GM12878 (cell line): Measurements from ENCODE around the gene GLB1L3. TPM values are rescaled to one million over a fixed set of nuclear protein-coding genes. Genes with fewer than 3 reads are reported as not detected.
A peak's percentile ranks its signal among the peaks of the same experiment; 100 is the strongest.

Experiments
- EED ChIP-seq: sonication (generic); IDR thresholded peaks from 2 replicates; pipeline ENCODE4 v1.6.1; 2016; ENCODE audit warnings: antibody characterized with exemption, low read depth
- GABPA ChIP-seq: IDR thresholded peaks from 2 replicates; pipeline ENCODE4 v1.6.1; 2014; ENCODE audit warnings: antibody characterized with exemption, low read depth, mild to moderate bottlenecking, inconsistent platforms
- IKZF2 ChIP-seq, 2 experiments: fragments of 450-650 bp; IDR thresholded peaks; 2 replicates each; pipeline ENCODE4 v1.6.1; 2017; ENCODE audit warnings: mild to moderate bottlenecking in 2 of 2, moderate library complexity in 2 of 2
- JUNB ChIP-seq: IDR thresholded peaks from 2 replicates; pipeline ENCODE4 v1.6.1; 2016; ENCODE audit warnings: antibody characterized with exemption, mild to moderate bottlenecking
- MEF2A ChIP-seq: IDR thresholded peaks from 2 replicates; pipeline ENCODE4 v1.6.1; 2011; ENCODE audit warnings: low read depth, mild to moderate bottlenecking, low read length, moderate library complexity; ENCODE audit not compliant: insufficient read depth
- NFIC ChIP-seq: IDR thresholded peaks from 2 replicates; pipeline ENCODE4 v1.6.1; 2012; ENCODE audit warnings: low read depth, mild to moderate bottlenecking, inconsistent platforms, low read length, moderate library complexity
- NR2C1 ChIP-seq: fragments of 450-650 bp; IDR thresholded peaks from 2 replicates; pipeline ENCODE4 v1.6.1; 2017; ENCODE audit warnings: antibody characterized with exemption, mild to moderate bottlenecking, moderate library complexity
- NR2C2 ChIP-seq: IDR thresholded peaks from 2 replicates; pipeline ENCODE4 v1.6.1; 2011; ENCODE audit warnings: borderline replicate concordance, low read depth; ENCODE audit not compliant: control insufficient read depth, insufficient read length
- RAD21 ChIP-seq: IDR thresholded peaks from 2 replicates; pipeline ENCODE4 v1.6.1; 2011; ENCODE audit warnings: mild to moderate bottlenecking, low read depth, low read length, moderate library complexity; ENCODE audit not compliant: insufficient read depth
- RELA ChIP-seq: fragments of 450-650 bp; IDR thresholded peaks from 2 replicates; pipeline ENCODE4 v1.8.0; 2014; ENCODE audit warnings: borderline replicate concordance; ENCODE audit not compliant: partially characterized antibody
- SMAD1 ChIP-seq: fragments of 450-650 bp; IDR thresholded peaks from 2 replicates; pipeline ENCODE4 v1.6.1; 2018; ENCODE audit warnings: mild to moderate bottlenecking, low read depth; ENCODE audit not compliant: partially characterized antibody
- ZNF207 ChIP-seq: fragments of 450-650 bp; IDR thresholded peaks from 2 replicates; pipeline ENCODE4 v1.6.1; 2014; ENCODE audit warnings: antibody characterized with exemption, mild to moderate bottlenecking, borderline replicate concordance
- ZNF622 ChIP-seq: fragments of 450-650 bp; IDR thresholded peaks from 2 replicates; pipeline ENCODE4 v1.6.1; 2017; ENCODE audit warnings: mild to moderate bottlenecking, inconsistent platforms
- polyA plus RNA-seq, 11 experiments: library from polyadenylated mRNA; depleted of rRNA in 4 of 11; unstranded in 6 of 11; stranded (reverse) in 5 of 11; fragments of >200 nt; fragmentation: Nextera tagmentation in 4 of 11; fragmentation: Illumina TruSeq in 1 of 11; extraction: Ambion mirVana in 4 of 11; extraction: Trizol in 1 of 11; gene quantifications; 1 replicate in 1 of 11; 2 replicates in 10 of 11; pipeline versions ENCODE4 v1.2.1 to v1.2.3, GENCODE V29; 2011 to 2016; ENCODE audit warnings: inconsistent platforms in 2 of 11, missing spikeins in 2 of 11, low read depth in 1 of 11
- total RNA-seq, 4 experiments: library from RNA; depleted of rRNA in 3 of 4; stranded (reverse); fragments of >200 nt in 3 of 4; fragmentation: Illumina TruSeq in 1 of 4; extraction: Trizol in 1 of 4; gene quantifications; 2 replicates each; pipeline versions ENCODE4 v1.2.1 to v1.2.3, GENCODE V29; 2013 to 2021
- TF ChIP-seq, protein P1 (sequence below): IDR thresholded peaks from 2 replicates; pipeline ENCODE4 v1.6.1; 2012; ENCODE audit warnings: mild to moderate bottlenecking, low read depth, low read length
- TF ChIP-seq, protein P2 (sequence below): fragments of 450-650 bp; IDR thresholded peaks from 2 replicates; pipeline ENCODE4 v1.6.1; 2017; ENCODE audit warnings: antibody characterized with exemption, mild to moderate bottlenecking, moderate library complexity
- TF ChIP-seq, protein P3 (sequence below): fragments of 450-650 bp; IDR thresholded peaks from 2 replicates; pipeline ENCODE4 v1.6.1; 2017; ENCODE audit warnings: low read depth, mild to moderate bottlenecking, moderate library complexity
- TF ChIP-seq, protein P4 (sequence below): fragments of 450-650 bp; IDR thresholded peaks from 2 replicates; pipeline ENCODE4 v1.6.1; 2017; ENCODE audit warnings: mild to moderate bottlenecking, moderate library complexity

Gene GLB1L3
- total and polyA plus RNA-seq, 10 of the 15 experiments (the other 5 are each of a cell fraction or from before 2014, with no cell fraction given), result 0.53 to 2.9 (median 1.9) TPM; not detected in 1

DNA sequence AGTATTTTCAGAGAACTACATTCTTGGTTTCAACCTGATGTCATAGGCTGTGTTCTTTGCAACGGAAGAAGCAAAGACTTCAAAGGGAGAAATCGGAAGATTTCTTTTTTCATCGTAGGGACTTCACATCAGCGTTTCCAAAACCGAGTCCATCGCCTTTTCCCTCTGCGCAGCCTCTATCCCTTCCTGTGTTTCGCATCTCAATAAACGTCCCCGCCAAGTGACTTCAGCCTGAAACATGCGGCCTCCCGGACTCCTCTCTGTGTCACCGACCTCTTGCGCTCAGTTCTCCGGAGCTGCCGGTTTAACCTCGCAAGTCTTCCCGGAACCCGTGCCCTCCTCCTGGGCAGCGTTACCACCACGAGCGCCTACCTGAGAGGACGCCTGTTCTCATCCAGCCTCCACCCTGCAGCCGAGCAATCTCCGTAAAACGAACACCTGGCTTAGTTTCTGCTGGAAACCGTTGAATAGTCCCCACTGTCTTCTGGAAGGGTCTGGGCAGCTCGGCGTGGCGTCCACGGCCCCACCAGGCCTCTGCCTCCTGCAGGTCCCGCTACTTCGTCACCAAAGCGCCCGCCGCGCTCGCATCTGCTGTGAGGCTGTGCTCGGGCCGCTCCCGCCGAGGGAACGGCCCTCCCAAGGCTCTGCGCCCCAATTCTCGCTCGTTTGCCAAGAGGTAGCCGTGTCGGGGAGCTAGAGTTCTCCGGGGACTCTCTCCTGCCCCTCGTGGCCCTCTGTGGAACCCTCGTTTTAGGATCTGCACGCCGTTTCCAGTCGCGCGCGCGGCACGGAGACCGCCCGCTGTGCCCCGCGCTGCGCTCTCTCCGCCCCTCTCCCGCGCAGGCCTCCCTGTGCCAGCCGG, at the start of gene GLB1L3 (continued):
- TF ChIP-seq, protein P1, sequence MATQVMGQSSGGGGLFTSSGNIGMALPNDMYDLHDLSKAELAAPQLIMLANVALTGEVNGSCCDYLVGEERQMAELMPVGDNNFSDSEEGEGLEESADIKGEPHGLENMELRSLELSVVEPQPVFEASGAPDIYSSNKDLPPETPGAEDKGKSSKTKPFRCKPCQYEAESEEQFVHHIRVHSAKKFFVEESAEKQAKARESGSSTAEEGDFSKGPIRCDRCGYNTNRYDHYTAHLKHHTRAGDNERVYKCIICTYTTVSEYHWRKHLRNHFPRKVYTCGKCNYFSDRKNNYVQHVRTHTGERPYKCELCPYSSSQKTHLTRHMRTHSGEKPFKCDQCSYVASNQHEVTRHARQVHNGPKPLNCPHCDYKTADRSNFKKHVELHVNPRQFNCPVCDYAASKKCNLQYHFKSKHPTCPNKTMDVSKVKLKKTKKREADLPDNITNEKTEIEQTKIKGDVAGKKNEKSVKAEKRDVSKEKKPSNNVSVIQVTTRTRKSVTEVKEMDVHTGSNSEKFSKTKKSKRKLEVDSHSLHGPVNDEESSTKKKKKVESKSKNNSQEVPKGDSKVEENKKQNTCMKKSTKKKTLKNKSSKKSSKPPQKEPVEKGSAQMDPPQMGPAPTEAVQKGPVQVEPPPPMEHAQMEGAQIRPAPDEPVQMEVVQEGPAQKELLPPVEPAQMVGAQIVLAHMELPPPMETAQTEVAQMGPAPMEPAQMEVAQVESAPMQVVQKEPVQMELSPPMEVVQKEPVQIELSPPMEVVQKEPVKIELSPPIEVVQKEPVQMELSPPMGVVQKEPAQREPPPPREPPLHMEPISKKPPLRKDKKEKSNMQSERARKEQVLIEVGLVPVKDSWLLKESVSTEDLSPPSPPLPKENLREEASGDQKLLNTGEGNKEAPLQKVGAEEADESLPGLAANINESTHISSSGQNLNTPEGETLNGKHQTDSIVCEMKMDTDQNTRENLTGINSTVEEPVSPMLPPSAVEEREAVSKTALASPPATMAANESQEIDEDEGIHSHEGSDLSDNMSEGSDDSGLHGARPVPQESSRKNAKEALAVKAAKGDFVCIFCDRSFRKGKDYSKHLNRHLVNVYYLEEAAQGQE, result no peak
- TF ChIP-seq, protein P2, sequence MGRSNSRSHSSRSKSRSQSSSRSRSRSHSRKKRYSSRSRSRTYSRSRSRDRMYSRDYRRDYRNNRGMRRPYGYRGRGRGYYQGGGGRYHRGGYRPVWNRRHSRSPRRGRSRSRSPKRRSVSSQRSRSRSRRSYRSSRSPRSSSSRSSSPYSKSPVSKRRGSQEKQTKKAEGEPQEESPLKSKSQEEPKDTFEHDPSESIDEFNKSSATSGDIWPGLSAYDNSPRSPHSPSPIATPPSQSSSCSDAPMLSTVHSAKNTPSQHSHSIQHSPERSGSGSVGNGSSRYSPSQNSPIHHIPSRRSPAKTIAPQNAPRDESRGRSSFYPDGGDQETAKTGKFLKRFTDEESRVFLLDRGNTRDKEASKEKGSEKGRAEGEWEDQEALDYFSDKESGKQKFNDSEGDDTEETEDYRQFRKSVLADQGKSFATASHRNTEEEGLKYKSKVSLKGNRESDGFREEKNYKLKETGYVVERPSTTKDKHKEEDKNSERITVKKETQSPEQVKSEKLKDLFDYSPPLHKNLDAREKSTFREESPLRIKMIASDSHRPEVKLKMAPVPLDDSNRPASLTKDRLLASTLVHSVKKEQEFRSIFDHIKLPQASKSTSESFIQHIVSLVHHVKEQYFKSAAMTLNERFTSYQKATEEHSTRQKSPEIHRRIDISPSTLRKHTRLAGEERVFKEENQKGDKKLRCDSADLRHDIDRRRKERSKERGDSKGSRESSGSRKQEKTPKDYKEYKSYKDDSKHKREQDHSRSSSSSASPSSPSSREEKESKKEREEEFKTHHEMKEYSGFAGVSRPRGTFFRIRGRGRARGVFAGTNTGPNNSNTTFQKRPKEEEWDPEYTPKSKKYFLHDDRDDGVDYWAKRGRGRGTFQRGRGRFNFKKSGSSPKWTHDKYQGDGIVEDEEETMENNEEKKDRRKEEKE, result no peak
- peak; percentile 74 for TF ChIP-seq EED
- TF ChIP-seq ZNF207, result no peak
- peak; percentile 73; the same call in 1 of the 2 replicates for TF ChIP-seq NFIC
- peak; percentile 44 for TF ChIP-seq RAD21
- no peak for TF ChIP-seq IKZF2 (IDR thresholded peaks at IDR 0.05)
- TF ChIP-seq, protein P3, sequence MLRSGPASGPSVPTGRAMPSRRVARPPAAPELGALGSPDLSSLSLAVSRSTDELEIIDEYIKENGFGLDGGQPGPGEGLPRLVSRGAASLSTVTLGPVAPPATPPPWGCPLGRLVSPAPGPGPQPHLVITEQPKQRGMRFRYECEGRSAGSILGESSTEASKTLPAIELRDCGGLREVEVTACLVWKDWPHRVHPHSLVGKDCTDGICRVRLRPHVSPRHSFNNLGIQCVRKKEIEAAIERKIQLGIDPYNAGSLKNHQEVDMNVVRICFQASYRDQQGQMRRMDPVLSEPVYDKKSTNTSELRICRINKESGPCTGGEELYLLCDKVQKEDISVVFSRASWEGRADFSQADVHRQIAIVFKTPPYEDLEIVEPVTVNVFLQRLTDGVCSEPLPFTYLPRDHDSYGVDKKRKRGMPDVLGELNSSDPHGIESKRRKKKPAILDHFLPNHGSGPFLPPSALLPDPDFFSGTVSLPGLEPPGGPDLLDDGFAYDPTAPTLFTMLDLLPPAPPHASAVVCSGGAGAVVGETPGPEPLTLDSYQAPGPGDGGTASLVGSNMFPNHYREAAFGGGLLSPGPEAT, result no peak
- no peak for TF ChIP-seq ZNF622
- TF ChIP-seq MEF2A, result no peak
- no peak for TF ChIP-seq SMAD1
- TF ChIP-seq, protein P4, sequence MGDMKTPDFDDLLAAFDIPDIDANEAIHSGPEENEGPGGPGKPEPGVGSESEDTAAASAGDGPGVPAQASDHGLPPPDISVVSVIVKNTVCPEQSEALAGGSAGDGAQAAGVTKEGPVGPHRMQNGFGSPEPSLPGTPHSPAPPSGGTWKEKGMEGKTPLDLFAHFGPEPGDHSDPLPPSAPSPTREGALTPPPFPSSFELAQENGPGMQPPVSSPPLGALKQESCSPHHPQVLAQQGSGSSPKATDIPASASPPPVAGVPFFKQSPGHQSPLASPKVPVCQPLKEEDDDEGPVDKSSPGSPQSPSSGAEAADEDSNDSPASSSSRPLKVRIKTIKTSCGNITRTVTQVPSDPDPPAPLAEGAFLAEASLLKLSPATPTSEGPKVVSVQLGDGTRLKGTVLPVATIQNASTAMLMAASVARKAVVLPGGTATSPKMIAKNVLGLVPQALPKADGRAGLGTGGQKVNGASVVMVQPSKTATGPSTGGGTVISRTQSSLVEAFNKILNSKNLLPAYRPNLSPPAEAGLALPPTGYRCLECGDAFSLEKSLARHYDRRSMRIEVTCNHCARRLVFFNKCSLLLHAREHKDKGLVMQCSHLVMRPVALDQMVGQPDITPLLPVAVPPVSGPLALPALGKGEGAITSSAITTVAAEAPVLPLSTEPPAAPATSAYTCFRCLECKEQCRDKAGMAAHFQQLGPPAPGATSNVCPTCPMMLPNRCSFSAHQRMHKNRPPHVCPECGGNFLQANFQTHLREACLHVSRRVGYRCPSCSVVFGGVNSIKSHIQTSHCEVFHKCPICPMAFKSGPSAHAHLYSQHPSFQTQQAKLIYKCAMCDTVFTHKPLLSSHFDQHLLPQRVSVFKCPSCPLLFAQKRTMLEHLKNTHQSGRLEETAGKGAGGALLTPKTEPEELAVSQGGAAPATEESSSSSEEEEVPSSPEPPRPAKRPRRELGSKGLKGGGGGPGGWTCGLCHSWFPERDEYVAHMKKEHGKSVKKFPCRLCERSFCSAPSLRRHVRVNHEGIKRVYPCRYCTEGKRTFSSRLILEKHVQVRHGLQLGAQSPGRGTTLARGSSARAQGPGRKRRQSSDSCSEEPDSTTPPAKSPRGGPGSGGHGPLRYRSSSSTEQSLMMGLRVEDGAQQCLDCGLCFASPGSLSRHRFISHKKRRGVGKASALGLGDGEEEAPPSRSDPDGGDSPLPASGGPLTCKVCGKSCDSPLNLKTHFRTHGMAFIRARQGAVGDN, result no peak
- TF ChIP-seq JUNB, result peak; percentile 32; the same call in 1 of the 2 replicates
- TF ChIP-seq NR2C1, result no peak
- TF ChIP-seq GABPA, result 0 out of 2 replicates have a peak, but pooled peaks have one; percentile 34
- no peak for TF ChIP-seq RELA
- TF ChIP-seq NR2C2, result no peak
